ENCODE measurements around the gene PLD4.
A peak's percentile ranks its signal among the peaks of the same experiment; 100 is the strongest.
"Not testable (repeated sequence)": the region's sequence is repeated elsewhere in the genome, so short reads cannot be mapped to it uniquely, and the experiment has no call there.

Gene PLD4

GRCh38 chr14:104950021-104950420, 25.3 kb downstream of the PLD4 start:
- H3K27ac ChIP-seq = no peak overlapping the region
- no peak for DNase-seq (ENCODE audit: low read depth, low spot score)

GRCh38 chr14:104950701-104951100, 26.0 kb downstream of the PLD4 start:
- DNase-seq (ENCODE audit: low read depth, low spot score); H3K27ac ChIP-seq: not testable (repeated sequence)

- DNase-seq (ENCODE audit: low read depth, low spot score); H3K27ac ChIP-seq: not testable (repeated sequence)
Measured at GRCh38 chr14:104951863-104952657, 27.4 kb downstream of the PLD4 start.

- no peak overlapping the region for H3K27ac ChIP-seq
- DNase-seq (ENCODE audit: low read depth, low spot score) = no peak
Measured at GRCh38 chr14:104953097-104953496, 28.4 kb downstream of the PLD4 start.

GRCh38 chr14:104953896-104954656, 29.4 kb downstream of the PLD4 start:
- no peak overlapping the region for H3K27ac ChIP-seq
- DNase-seq (ENCODE audit: low read depth, low spot score) = no peak

GRCh38 chr14:104954746-104955395, 30.2 kb downstream of the PLD4 start:
- no peak for DNase-seq (ENCODE audit: low read depth, low spot score)
- no peak overlapping the region for H3K27ac ChIP-seq

GRCh38 chr14:104955396-104955770, 30.7 kb downstream of the PLD4 start:
- no peak for DNase-seq (ENCODE audit: low read depth, low spot score)

GRCh38 chr14:104956290-104956890, 31.7 kb downstream of the PLD4 start:
- no peak for DNase-seq (ENCODE audit: low read depth, low spot score)
- no peak overlapping the region for H3K27ac ChIP-seq

More at GRCh38 chr14:104955396-104955770, 30.7 kb downstream of the PLD4 start:
- H3K27ac ChIP-seq = no peak overlapping the region

- H3K27ac ChIP-seq = no peak overlapping the region
- no peak for DNase-seq (ENCODE audit: low read depth, low spot score)
Measured at GRCh38 chr14:104957146-104958113, 32.8 kb downstream of the PLD4 start.

- H3K27ac ChIP-seq = no peak overlapping the region
- no peak for DNase-seq (ENCODE audit: low read depth, low spot score)
Measured at GRCh38 chr14:104964546-104964945, 39.9 kb downstream of the PLD4 start.

GRCh38 chr14:104965561-104966231, 41.0 kb downstream of the PLD4 start:
- no peak overlapping the region for H3K27ac ChIP-seq
- no peak for DNase-seq (ENCODE audit: low read depth, low spot score)

- H3K27ac ChIP-seq = peak overlapping the region; percentile 100
- DNase-seq (ENCODE audit: low read depth, low spot score) = no peak
Measured at GRCh38 chr14:104966261-104966865, 41.7 kb downstream of the PLD4 start.

GRCh38 chr14:104966981-104967385, 42.3 kb downstream of the PLD4 start:
- no peak for DNase-seq (ENCODE audit: low read depth, low spot score)
- H3K27ac ChIP-seq = peak overlapping the region; percentile 100

GRCh38 chr14:104967386-104968152, 42.9 kb downstream of the PLD4 start:
- DNase-seq (ENCODE audit: low read depth, low spot score) = no peak
- H3K27ac ChIP-seq = peak overlapping the region; percentile 100

- H3K27ac ChIP-seq = peak overlapping the region; percentile 100
- no peak for DNase-seq (ENCODE audit: low read depth, low spot score)
Measured at GRCh38 chr14:104968153-104968527, 43.5 kb downstream of the PLD4 start.

GRCh38 chr14:104968541-104969401, 44.1 kb downstream of the PLD4 start:
- DNase-seq (ENCODE audit: low read depth, low spot score) = peak; percentile 91
- H3K27ac ChIP-seq = peak overlapping the region; percentile 100

GRCh38 chr14:104969741-104970230, 45.1 kb downstream of the PLD4 start:
- no peak for DNase-seq (ENCODE audit: low read depth, low spot score)
- peak overlapping the region; percentile 100 for H3K27ac ChIP-seq
